HG03575 (cell line): ENCODE data around the gene CCL26.
"Not testable (repeated sequence)": the region's sequence is repeated elsewhere in the genome, so short reads cannot be mapped to it uniquely, and the experiment has no call there.

ENCODE experiments used
- ATAC-seq: cut with Tn5 transposase; IDR thresholded peaks from one replicate; pipeline ENCODE4 v1.9.1; 2021; ENCODE audit not compliant: unreplicated experiment, insufficient number of reproducible peaks, low FRiP score; ENCODE audit errors: extremely low read depth

The CCL26 gene

DNA sequence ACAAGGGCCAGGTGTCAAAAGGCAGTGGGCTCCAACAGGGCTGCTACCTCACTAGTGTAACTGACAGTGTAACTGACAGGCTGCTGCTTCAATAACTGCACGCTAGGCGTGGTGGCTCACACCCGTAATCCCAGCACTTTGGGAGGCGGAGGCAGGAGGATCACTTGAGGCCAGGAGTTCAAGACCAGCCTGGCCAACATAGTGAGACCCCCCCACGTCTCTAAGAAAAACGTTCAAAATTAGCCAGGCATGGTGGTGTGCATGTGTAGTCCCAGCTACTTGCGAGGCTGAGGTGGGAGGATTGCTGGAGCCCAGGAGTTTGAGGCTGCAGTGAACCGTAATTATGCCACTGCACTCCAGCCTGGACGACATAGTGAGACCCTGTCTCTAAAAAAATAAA, 50.1 kb downstream of the CCL26 start:
- ATAC-seq, result not testable (repeated sequence)

DNA sequence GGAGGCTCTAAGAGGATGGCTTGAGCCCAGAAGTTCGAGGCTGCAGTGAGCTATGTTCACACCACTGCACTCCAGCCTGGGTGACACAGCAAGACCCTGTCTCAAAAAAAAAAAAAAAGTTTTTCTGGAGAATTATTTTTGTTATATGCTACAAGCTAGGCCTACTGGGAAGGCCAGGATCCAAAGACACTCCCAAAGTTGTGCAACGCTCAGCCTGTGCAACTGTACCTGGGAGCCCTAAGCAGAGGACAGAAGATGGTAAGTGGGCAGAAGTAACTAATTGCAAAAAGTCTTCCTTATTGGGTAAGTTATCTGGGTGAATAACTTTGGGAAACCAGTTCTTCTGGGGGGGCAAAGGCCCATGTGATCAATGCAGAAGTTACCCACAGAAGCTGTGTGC, 50.6 kb downstream of the CCL26 start:
- ATAC-seq, result no peak

DNA sequence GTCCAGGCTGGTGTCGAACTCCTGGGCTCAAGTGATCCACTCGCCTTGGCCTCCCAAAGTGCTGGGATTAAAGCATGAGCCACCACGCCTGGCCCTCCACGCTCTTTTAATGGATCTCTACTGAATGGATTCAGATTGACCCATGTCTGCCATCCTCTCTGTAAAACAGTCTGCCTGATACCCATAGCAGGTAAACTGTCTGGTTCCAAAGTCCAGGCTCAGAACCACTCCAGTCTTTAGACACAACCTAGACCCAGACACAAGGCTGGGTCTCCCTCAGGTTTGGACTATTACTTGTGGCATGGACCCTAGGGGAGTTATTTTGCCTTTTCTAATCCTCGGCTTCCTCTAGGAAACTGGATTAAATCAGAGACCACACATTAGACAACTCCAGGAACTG, 52.4 kb downstream of the CCL26 start:
- ATAC-seq, result no peak
